HG03139 (cell line): ENCODE measurements around the gene PYDC1.
"Not testable (repeated sequence)": the region's sequence is repeated elsewhere in the genome, so short reads cannot be mapped to it uniquely, and the experiment has no call there.

Experiments
- ATAC-seq: cut with Tn5 transposase; IDR thresholded peaks from one replicate; pipeline ENCODE4 v1.9.1; 2021; ENCODE audit not compliant: unreplicated experiment

The PYDC1 gene

GRCh38 chr16:31196324-31197088 lies 20.4 kb downstream of the PYDC1 start:
- no peak for ATAC-seq

- not testable (repeated sequence) for ATAC-seq
These were observed 21.1 kb downstream of the PYDC1 start for GRCh38 chr16:31195861-31196260.

GRCh38 chr16:31194898-31195297 lies 22.0 kb downstream of the PYDC1 start:
- no peak for ATAC-seq

GRCh38 chr16:31193874-31194273 lies 23.1 kb downstream of the PYDC1 start:
- ATAC-seq, result no peak

- ATAC-seq, result no peak
These were observed 23.9 kb downstream of the PYDC1 start for GRCh38 chr16:31192856-31193642.

GRCh38 chr16:31191697-31192428 lies 25.1 kb downstream of the PYDC1 start:
- no peak for ATAC-seq

GRCh38 chr16:31190818-31191444 lies 26.0 kb downstream of the PYDC1 start:
- ATAC-seq, result no peak

GRCh38 chr16:31190061-31190460 lies 26.9 kb downstream of the PYDC1 start:
- ATAC-seq, result no peak

GRCh38 chr16:31189412-31189778 lies 27.5 kb downstream of the PYDC1 start:
- ATAC-seq, result no peak

GRCh38 chr16:31188450-31189411 lies 28.2 kb downstream of the PYDC1 start:
- no peak for ATAC-seq

GRCh38 chr16:31187808-31188189 lies 29.1 kb downstream of the PYDC1 start:
- ATAC-seq, result no peak

GRCh38 chr16:31186930-31187807 lies 29.8 kb downstream of the PYDC1 start:
- ATAC-seq, result no peak

- no peak for ATAC-seq
These were observed 30.8 kb downstream of the PYDC1 start for GRCh38 chr16:31186176-31186575.

- ATAC-seq, result no peak
These were observed 31.6 kb downstream of the PYDC1 start for GRCh38 chr16:31185339-31185738.

- ATAC-seq, result no peak
These were observed 32.0 kb downstream of the PYDC1 start for GRCh38 chr16:31184888-31185287.

GRCh38 chr16:31183432-31184428 lies 33.2 kb downstream of the PYDC1 start:
- ATAC-seq, result no peak

GRCh38 chr16:31182391-31182790 lies 34.5 kb downstream of the PYDC1 start:
- ATAC-seq, result no peak
